Measurements from ENCODE around the gene CXorf49. TPM values are rescaled to one million over a fixed set of nuclear protein-coding genes. Genes with fewer than 3 reads are reported as not detected.
"Not testable (repeated sequence)": the region's sequence is repeated elsewhere in the genome, so short reads cannot be mapped to it uniquely, and the experiment has no call there.

The CXorf49 gene
- total RNA-seq (2022) (not detected in 2 replicates), Bru-seq, nascent RNA (not detected), BruChase-seq, experiment 1, labeled RNA remaining after a 6-hour chase (not detected), BruChase-seq, experiment 2, labeled RNA remaining after a 2-hour chase (not detected)
- long read RNA-seq = 0 reads

DNA sequence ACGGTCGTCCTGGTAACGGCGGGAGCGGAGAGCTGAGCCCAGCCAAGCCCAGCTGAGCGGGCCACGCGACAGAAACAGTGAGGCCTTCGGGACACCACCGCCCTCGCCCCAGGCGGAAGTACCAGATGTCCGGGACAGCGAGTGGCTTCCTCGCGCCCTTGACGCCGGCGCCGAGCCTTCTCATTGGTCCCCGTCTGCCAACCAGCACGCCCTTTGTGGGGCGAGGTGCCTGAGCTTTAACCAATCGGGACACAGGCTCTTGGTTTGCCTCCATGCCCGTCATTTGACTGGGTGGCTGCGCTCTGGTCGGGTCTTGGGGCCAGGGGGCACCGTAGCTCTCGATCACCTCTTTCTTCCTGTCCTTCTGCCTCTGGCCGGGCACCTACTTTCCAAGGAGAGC is at the start of gene CXorf49:
TSS of gene CXorf49 (minus strand) at position 101 of the 400 bp plus-strand sequence. CDS start 134 bp downstream, outside the sequence.
- H3K9me3 Mint-ChIP-seq (ENCODE audit: unreplicated experiment); H3K27me3 Mint-ChIP-seq (ENCODE audit: insufficient read depth, unreplicated experiment); H3K36me3 Mint-ChIP-seq (ENCODE audit: insufficient read depth, unreplicated experiment); H3K4me1 Mint-ChIP-seq (ENCODE audit: insufficient read depth, unreplicated experiment); DNase-seq (ENCODE audit: unreplicated experiment); intact Hi-C loops (cut with micrococcal nuclease); H3K4me3 Mint-ChIP-seq (ENCODE audit: unreplicated experiment); H3K27ac Mint-ChIP-seq (ENCODE audit: low read depth, unreplicated experiment); BruUV-seq (replicated peaks); POLR2A ChIA-PET; CTCF ChIA-PET: not testable (repeated sequence)

GRCh38 chrX:71767134-71767533 is 49.0 kb upstream of the CXorf49 start:
- H3K27ac Mint-ChIP-seq (ENCODE audit: low read depth, unreplicated experiment); H3K9me3 Mint-ChIP-seq (ENCODE audit: unreplicated experiment); H3K4me1 Mint-ChIP-seq (ENCODE audit: insufficient read depth, unreplicated experiment); BruUV-seq (replicated peaks); H3K27me3 Mint-ChIP-seq (ENCODE audit: insufficient read depth, unreplicated experiment); H3K4me3 Mint-ChIP-seq (ENCODE audit: unreplicated experiment); intact Hi-C loops (cut with micrococcal nuclease); H3K36me3 Mint-ChIP-seq (ENCODE audit: insufficient read depth, unreplicated experiment); POLR2A ChIA-PET; DNase-seq (ENCODE audit: unreplicated experiment); CTCF ChIA-PET: not testable (repeated sequence)

GRCh38 chrX:71765613-71766012 is 47.5 kb upstream of the CXorf49 start:
- POLR2A ChIA-PET; H3K36me3 Mint-ChIP-seq (ENCODE audit: insufficient read depth, unreplicated experiment); H3K9me3 Mint-ChIP-seq (ENCODE audit: unreplicated experiment); H3K4me1 Mint-ChIP-seq (ENCODE audit: insufficient read depth, unreplicated experiment); H3K27me3 Mint-ChIP-seq (ENCODE audit: insufficient read depth, unreplicated experiment); H3K27ac Mint-ChIP-seq (ENCODE audit: low read depth, unreplicated experiment); H3K4me3 Mint-ChIP-seq (ENCODE audit: unreplicated experiment); BruUV-seq (replicated peaks); CTCF ChIA-PET; intact Hi-C loops (cut with micrococcal nuclease); DNase-seq (ENCODE audit: unreplicated experiment): not testable (repeated sequence)

DNA sequence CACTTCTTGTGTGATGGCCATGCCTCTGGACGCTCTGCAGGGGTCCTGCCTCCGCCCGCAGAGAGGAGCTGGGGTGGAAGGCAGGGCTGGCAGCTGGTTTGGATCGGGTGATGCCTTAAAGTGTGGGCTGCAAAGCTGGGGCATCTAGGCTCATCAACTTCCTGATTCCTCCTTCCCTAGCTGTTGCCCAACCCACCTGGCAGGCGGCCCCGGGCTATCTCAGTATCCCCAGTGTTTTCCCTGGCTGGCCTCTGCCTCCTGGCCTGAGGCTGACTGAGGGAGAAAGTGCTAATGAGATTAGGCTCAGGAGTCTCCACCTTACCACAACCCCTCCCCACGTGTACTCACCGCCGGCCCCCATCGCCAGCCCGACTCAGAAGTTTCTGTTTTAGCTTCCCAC is 46.7 kb upstream of the CXorf49 start:
- BruUV-seq (replicated peaks); H3K4me3 Mint-ChIP-seq (ENCODE audit: unreplicated experiment); H3K36me3 Mint-ChIP-seq (ENCODE audit: insufficient read depth, unreplicated experiment); H3K9me3 Mint-ChIP-seq (ENCODE audit: unreplicated experiment); CTCF ChIA-PET; POLR2A ChIA-PET; H3K4me1 Mint-ChIP-seq (ENCODE audit: insufficient read depth, unreplicated experiment); DNase-seq (ENCODE audit: unreplicated experiment); intact Hi-C loops (cut with micrococcal nuclease); H3K27ac Mint-ChIP-seq (ENCODE audit: low read depth, unreplicated experiment); H3K27me3 Mint-ChIP-seq (ENCODE audit: insufficient read depth, unreplicated experiment): not testable (repeated sequence)

GRCh38 chrX:71763049-71763448 is 45.0 kb upstream of the CXorf49 start, which contains the start of gene CXorf49B:
Gene CXorf49B, plus strand, starts transcription at chrX:71763349. Its CDS starts 75 bp downstream, at chrX:71763424.
- H3K4me1 Mint-ChIP-seq (ENCODE audit: insufficient read depth, unreplicated experiment); H3K27ac Mint-ChIP-seq (ENCODE audit: low read depth, unreplicated experiment); BruUV-seq (replicated peaks); H3K27me3 Mint-ChIP-seq (ENCODE audit: insufficient read depth, unreplicated experiment); POLR2A ChIA-PET; H3K9me3 Mint-ChIP-seq (ENCODE audit: unreplicated experiment); CTCF ChIA-PET; DNase-seq (ENCODE audit: unreplicated experiment); H3K4me3 Mint-ChIP-seq (ENCODE audit: unreplicated experiment); intact Hi-C loops (cut with micrococcal nuclease); H3K36me3 Mint-ChIP-seq (ENCODE audit: insufficient read depth, unreplicated experiment): not testable (repeated sequence)

DNA sequence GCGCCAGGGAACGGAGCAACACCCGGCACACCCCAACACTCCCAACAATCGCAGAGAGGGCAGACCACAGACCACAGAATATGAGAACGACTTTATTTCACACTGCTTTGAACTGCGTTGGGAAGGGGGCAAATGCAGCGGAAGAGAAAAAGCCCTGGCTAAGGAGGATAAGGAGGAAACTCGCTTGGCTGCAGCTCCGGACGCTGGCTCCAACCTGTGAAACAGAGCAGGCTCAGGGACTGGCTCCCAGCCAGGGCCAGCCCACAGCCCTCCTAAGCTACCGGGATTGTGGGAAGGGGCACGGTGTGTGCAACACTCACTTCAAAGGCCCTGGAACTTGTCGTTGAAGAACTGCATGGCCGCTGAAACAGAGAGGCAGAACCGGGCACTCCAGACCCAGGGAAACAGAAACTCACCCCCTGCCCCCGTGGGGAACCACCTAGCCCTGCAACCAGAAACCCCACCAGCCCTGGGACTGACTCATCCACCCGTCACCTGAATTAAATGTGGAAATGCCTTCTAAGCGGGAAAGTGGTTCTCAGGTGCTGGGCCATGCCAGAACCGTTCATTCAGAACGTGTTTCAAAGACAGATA is 42.7 kb upstream of the CXorf49 start:
- CTCF ChIA-PET; H3K27me3 Mint-ChIP-seq (ENCODE audit: insufficient read depth, unreplicated experiment); H3K36me3 Mint-ChIP-seq (ENCODE audit: insufficient read depth, unreplicated experiment); intact Hi-C loops (cut with micrococcal nuclease); BruUV-seq (replicated peaks); POLR2A ChIA-PET; H3K27ac Mint-ChIP-seq (ENCODE audit: low read depth, unreplicated experiment); H3K9me3 Mint-ChIP-seq (ENCODE audit: unreplicated experiment); H3K4me3 Mint-ChIP-seq (ENCODE audit: unreplicated experiment); DNase-seq (ENCODE audit: unreplicated experiment); H3K4me1 Mint-ChIP-seq (ENCODE audit: insufficient read depth, unreplicated experiment): not testable (repeated sequence)

DNA sequence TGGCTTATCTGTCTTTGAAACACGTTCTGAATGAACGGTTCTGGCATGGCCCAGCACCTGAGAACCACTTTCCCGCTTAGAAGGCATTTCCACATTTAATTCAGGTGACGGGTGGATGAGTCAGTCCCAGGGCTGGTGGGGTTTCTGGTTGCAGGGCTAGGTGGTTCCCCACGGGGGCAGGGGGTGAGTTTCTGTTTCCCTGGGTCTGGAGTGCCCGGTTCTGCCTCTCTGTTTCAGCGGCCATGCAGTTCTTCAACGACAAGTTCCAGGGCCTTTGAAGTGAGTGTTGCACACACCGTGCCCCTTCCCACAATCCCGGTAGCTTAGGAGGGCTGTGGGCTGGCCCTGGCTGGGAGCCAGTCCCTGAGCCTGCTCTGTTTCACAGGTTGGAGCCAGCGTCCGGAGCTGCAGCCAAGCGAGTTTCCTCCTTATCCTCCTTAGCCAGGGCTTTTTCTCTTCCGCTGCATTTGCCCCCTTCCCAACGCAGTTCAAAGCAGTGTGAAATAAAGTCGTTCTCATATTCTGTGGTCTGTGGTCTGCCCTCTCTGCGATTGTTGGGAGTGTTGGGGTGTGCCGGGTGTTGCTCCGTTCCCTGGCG is 2.3 kb upstream of the CXorf49 start:
- H3K27me3 Mint-ChIP-seq (ENCODE audit: insufficient read depth, unreplicated experiment); intact Hi-C loops (cut with micrococcal nuclease); H3K9me3 Mint-ChIP-seq (ENCODE audit: unreplicated experiment); H3K36me3 Mint-ChIP-seq (ENCODE audit: insufficient read depth, unreplicated experiment); H3K4me3 Mint-ChIP-seq (ENCODE audit: unreplicated experiment); CTCF ChIA-PET; H3K27ac Mint-ChIP-seq (ENCODE audit: low read depth, unreplicated experiment); BruUV-seq (replicated peaks); H3K4me1 Mint-ChIP-seq (ENCODE audit: insufficient read depth, unreplicated experiment); POLR2A ChIA-PET; DNase-seq (ENCODE audit: unreplicated experiment): not testable (repeated sequence)

GRCh38 chrX:71719195-71719594 is 1.1 kb upstream of the CXorf49 start:
- not testable (repeated sequence) for H3K27ac Mint-ChIP-seq (ENCODE audit: low read depth, unreplicated experiment)

GRCh38 chrX:71716323-71716722 is 1.8 kb downstream of the CXorf49 start:
- intact Hi-C loops (cut with micrococcal nuclease); H3K9me3 Mint-ChIP-seq (ENCODE audit: unreplicated experiment); H3K4me3 Mint-ChIP-seq (ENCODE audit: unreplicated experiment); CTCF ChIA-PET; BruUV-seq (replicated peaks); H3K4me1 Mint-ChIP-seq (ENCODE audit: insufficient read depth, unreplicated experiment); H3K27me3 Mint-ChIP-seq (ENCODE audit: insufficient read depth, unreplicated experiment); H3K27ac Mint-ChIP-seq (ENCODE audit: low read depth, unreplicated experiment); POLR2A ChIA-PET; H3K36me3 Mint-ChIP-seq (ENCODE audit: insufficient read depth, unreplicated experiment); DNase-seq (ENCODE audit: unreplicated experiment): not testable (repeated sequence)

More at GRCh38 chrX:71719195-71719594, 1.1 kb upstream of the CXorf49 start:
- CTCF ChIA-PET; POLR2A ChIA-PET; H3K27me3 Mint-ChIP-seq (ENCODE audit: insufficient read depth, unreplicated experiment); BruUV-seq (replicated peaks); DNase-seq (ENCODE audit: unreplicated experiment); H3K9me3 Mint-ChIP-seq (ENCODE audit: unreplicated experiment); H3K36me3 Mint-ChIP-seq (ENCODE audit: insufficient read depth, unreplicated experiment); H3K4me1 Mint-ChIP-seq (ENCODE audit: insufficient read depth, unreplicated experiment); H3K4me3 Mint-ChIP-seq (ENCODE audit: unreplicated experiment); intact Hi-C loops (cut with micrococcal nuclease): not testable (repeated sequence)

Measured in MCF 10A (cell line).